OCI-LY1 (cell line): Measurements from ENCODE around the gene BLTP3A.

Experiments
- H2AFZ ChIP-seq: fragments of 200-600 bp; sonication (generic), shearing (Covaris generic); 2 replicates; pipeline ENCODE4 v1.6.0; 2014; ENCODE audit warnings: antibody characterized with exemption, mild to moderate bottlenecking, low read length
- H3F3A ChIP-seq: fragments of 200-600 bp; sonication (generic), shearing (Covaris generic); 2 replicates; pipeline ENCODE4 v1.6.0; 2014; ENCODE audit warnings: mild to moderate bottlenecking, antibody characterized with exemption, low read length, moderate library complexity; ENCODE audit not compliant: insufficient read depth
- H3K27ac ChIP-seq: fragments of 200-600 bp; sonication (generic); 2 replicates; pipeline ENCODE4 v1.5.1; 2014; ENCODE audit warnings: low read length, mixed run types, mild to moderate bottlenecking, low read depth; ENCODE audit not compliant: poor library complexity, severe bottlenecking
- H3K27me3 ChIP-seq: fragments of 200-600 bp; sonication (generic); 2 replicates; pipeline ENCODE4 v1.6.0; 2014; ENCODE audit warnings: antibody characterized with exemption, mild to moderate bottlenecking, low read length, moderate library complexity; ENCODE audit not compliant: insufficient read depth
- H3K36me3 ChIP-seq: fragments of 200-600 bp; sonication (generic); 2 replicates; pipeline ENCODE4 v1.6.1; 2014; ENCODE audit warnings: mild to moderate bottlenecking, antibody characterized with exemption, low read length, moderate library complexity, mixed read lengths; ENCODE audit not compliant: insufficient read depth
- H3K4me1 ChIP-seq: fragments of 200-600 bp; sonication (generic); 2 replicates; pipeline ENCODE4 v1.5.1; 2014; ENCODE audit warnings: mild to moderate bottlenecking, low read length, moderate library complexity; ENCODE audit not compliant: insufficient read depth, severe bottlenecking
- H3K4me2 ChIP-seq: fragments of 200-600 bp; sonication (generic), shearing (Covaris generic); 2 replicates; pipeline ENCODE4 v1.6.1; 2014; ENCODE audit warnings: low read length
- H3K4me3 ChIP-seq: fragments of 200-600 bp; sonication (generic); 2 replicates; pipeline ENCODE4 v1.5.1; 2014; ENCODE audit warnings: low read length, low read depth, mild to moderate bottlenecking, mixed read lengths; ENCODE audit not compliant: poor library complexity, severe bottlenecking
- H3K79me2 ChIP-seq: fragments of 200-600 bp; shearing (Covaris generic); 2 replicates; pipeline ENCODE4 v1.6.1; 2016; ENCODE audit warnings: mixed run types, low read length, mixed read lengths; ENCODE audit not compliant: insufficient read depth
- H3K9ac ChIP-seq: fragments of 200-600 bp; sonication (generic), shearing (Covaris generic); 2 replicates; pipeline ENCODE4 v1.6.1; 2014; ENCODE audit warnings: mild to moderate bottlenecking, low read length, mixed read lengths
- H3K9me2 ChIP-seq: fragments of 200-600 bp; sonication (generic), shearing (Covaris generic); 2 replicates; pipeline ENCODE4 v1.6.1; 2014; ENCODE audit warnings: low read depth, mild to moderate bottlenecking, low read length, mixed read lengths
- H3K9me3 ChIP-seq: fragments of 200-600 bp; shearing (Covaris generic); 2 replicates; pipeline ENCODE4 v1.6.1; 2014; ENCODE audit warnings: low read length, mixed read lengths
- H4K20me1 ChIP-seq: fragments of 200-600 bp; sonication (generic), shearing (Covaris generic); 2 replicates; pipeline ENCODE4 v1.6.0; 2016; ENCODE audit warnings: mild to moderate bottlenecking, low read length; ENCODE audit not compliant: insufficient read depth
- EZH2 ChIP-seq: fragments of 200-600 bp; sonication (generic), shearing (Covaris generic); IDR thresholded peaks from 2 replicates; pipeline ENCODE4 v1.8.0; 2017; ENCODE audit warnings: borderline replicate concordance, mixed run types, mild to moderate bottlenecking, antibody characterized with exemption, low read length, moderate library complexity, mixed read lengths
- TF ChIP-seq, protein P1 (sequence below): fragments of 200-600 bp; sonication (generic), shearing (Covaris generic); IDR thresholded peaks from 2 replicates; pipeline ENCODE4 v1.5.1; 2017; ENCODE audit warnings: mild to moderate bottlenecking, antibody characterized with exemption, low read length, moderate library complexity, mixed read lengths

The BLTP3A gene

DNA sequence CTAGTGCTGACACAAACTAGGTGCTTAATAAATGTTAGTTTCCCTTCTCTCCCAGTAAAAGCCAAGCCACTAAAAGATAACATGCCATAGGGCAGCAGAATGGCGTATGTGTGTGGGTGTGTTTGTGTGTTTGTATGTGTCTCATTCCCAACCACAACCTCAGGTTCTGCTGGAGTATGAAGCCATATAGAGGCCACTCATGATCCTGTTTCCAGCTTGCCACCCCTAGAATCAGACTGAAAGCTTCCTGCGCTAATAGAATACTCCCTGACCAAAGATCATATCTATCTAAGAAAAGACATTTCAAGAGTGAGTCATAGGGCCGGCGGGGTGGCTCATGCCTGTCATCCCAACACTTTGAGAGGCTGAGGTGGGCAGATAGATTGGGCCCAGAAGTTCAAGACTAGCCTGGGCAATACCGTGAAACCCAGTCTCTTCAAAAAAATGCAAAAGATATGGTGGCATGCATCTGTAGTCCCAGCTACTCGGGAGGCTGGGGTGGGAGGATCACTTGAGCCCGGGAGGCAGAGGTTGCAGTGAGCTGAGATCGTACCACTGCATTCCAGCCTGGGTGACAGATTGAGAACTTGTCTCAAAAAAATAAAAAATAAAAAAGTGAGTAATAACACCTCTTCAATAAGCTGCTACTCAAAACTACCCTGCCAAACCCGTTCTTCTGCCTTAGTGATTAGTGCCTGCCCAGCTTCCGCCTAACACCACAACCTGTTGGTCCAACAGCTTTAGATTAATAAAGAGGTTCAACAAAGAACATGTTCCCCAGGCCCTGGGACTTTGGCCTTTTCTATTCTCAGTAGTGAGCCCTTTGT lies 46.4 kb upstream of the BLTP3A start:
- no peak overlapping the region for H3K4me2 ChIP-seq
- TF ChIP-seq, protein P1, sequence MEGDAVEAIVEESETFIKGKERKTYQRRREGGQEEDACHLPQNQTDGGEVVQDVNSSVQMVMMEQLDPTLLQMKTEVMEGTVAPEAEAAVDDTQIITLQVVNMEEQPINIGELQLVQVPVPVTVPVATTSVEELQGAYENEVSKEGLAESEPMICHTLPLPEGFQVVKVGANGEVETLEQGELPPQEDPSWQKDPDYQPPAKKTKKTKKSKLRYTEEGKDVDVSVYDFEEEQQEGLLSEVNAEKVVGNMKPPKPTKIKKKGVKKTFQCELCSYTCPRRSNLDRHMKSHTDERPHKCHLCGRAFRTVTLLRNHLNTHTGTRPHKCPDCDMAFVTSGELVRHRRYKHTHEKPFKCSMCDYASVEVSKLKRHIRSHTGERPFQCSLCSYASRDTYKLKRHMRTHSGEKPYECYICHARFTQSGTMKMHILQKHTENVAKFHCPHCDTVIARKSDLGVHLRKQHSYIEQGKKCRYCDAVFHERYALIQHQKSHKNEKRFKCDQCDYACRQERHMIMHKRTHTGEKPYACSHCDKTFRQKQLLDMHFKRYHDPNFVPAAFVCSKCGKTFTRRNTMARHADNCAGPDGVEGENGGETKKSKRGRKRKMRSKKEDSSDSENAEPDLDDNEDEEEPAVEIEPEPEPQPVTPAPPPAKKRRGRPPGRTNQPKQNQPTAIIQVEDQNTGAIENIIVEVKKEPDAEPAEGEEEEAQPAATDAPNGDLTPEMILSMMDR, result no peak
- no peak for TF ChIP-seq EZH2
- no peak overlapping the region for H3K4me3 ChIP-seq
- no peak overlapping the region for H3K27ac ChIP-seq
- H3F3A ChIP-seq, result no peaks in the 10 kb centered on the region
- no peak overlapping the region for H2AFZ ChIP-seq
- H3K9ac ChIP-seq, result no peak overlapping the region
- no peaks in the 10 kb centered on the region for H3K9me3 ChIP-seq
- no peaks in the 10 kb centered on the region for H4K20me1 ChIP-seq
- H3K9me2 ChIP-seq, result no peaks in the 10 kb centered on the region
- no peaks in the 10 kb centered on the region for H3K36me3 ChIP-seq
- no peaks in the 10 kb centered on the region for H3K4me1 ChIP-seq
- H3K79me2 ChIP-seq, result no peaks in the 10 kb centered on the region
- no peaks in the 10 kb centered on the region for H3K27me3 ChIP-seq

DNA sequence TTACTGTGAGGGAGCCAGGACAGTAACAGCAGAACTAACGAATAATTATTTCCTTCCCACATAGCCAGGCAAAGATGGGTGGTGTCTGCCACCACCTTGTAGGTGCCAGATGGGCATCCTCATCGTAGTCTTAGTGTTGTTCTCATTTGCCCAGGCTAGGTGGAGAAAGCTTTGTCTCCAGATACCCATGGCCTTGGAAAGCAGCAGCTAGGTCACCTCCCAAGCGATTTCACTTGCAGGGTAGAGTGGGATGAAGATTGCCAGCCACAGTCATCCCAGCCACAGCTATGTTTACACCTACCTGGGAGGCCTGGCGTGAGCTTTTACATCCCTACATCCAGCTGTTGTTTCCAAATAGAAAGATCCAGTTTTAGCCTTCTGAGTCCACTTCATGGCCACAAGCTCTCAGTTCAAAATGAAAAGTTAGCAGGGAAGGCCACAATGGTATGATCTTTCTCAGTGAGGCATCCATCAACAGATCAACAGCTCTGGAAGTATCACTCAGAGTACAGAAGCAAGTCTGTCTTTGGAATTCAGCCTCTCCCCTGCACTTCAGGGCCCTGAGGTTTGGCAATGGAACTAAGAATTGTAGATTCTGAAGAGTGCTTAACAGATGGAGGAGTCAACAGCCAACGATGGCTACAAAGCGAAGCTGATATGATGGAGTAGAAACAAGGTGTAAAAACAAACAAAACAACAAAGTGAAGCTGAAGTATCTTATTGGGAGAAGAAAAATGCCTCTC lies 45.6 kb upstream of the BLTP3A start:
- Histone ChIP-seq H3K27ac (no peak overlapping the region), H3K4me2 (no peak overlapping the region), H3K79me2 (no peaks in the 10 kb centered on the region), H2AFZ (no peak overlapping the region), H3K4me3 (no peak overlapping the region), H3K9me2 (no peaks in the 10 kb centered on the region), H3K27me3 (no peaks in the 10 kb centered on the region), H3K9me3 (no peaks in the 10 kb centered on the region), H3K4me1 (no peaks in the 10 kb centered on the region), H3F3A (no peaks in the 10 kb centered on the region), H3K9ac (no peak overlapping the region), H4K20me1 (no peaks in the 10 kb centered on the region), H3K36me3 (no peaks in the 10 kb centered on the region)
- TF ChIP-seq, protein P1, result no peak
- no peak for TF ChIP-seq EZH2

DNA sequence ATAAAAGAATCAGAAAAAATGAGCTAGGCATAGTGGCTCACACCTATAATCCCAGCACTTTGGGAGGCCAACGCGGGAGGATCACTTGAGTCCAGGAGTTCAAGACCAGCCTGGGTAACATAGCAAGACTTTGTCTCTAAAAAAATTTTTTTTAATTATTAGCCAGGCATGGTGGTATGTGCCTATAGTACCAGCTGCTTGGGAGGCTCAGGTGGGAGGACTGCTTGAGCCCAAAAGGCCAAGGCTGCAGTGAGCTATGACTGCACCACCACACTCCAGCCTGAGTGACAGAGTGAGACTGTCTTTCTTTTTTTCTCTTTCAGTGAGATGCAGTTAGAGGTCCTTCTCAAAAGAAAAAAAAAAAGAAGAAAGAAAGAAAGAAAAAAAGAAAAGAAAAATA lies 43.1 kb upstream of the BLTP3A start:
- Histone ChIP-seq H2AFZ (no peak overlapping the region), H3K4me2 (no peak overlapping the region), H3F3A (no peaks in the 10 kb centered on the region), H3K79me2 (no peaks in the 10 kb centered on the region), H3K36me3 (no peaks in the 10 kb centered on the region), H3K4me3 (no peak overlapping the region), H3K9me3 (no peaks in the 10 kb centered on the region), H3K27me3 (no peaks in the 10 kb centered on the region), H3K4me1 (no peaks in the 10 kb centered on the region), H4K20me1 (no peaks in the 10 kb centered on the region), H3K9me2 (no peaks in the 10 kb centered on the region), H3K27ac (no peak overlapping the region), H3K9ac (no peak overlapping the region)
- no peak for TF ChIP-seq EZH2
- TF ChIP-seq, protein P1, result no peak
